ENCODE data around the gene ACTN4.

DNA sequence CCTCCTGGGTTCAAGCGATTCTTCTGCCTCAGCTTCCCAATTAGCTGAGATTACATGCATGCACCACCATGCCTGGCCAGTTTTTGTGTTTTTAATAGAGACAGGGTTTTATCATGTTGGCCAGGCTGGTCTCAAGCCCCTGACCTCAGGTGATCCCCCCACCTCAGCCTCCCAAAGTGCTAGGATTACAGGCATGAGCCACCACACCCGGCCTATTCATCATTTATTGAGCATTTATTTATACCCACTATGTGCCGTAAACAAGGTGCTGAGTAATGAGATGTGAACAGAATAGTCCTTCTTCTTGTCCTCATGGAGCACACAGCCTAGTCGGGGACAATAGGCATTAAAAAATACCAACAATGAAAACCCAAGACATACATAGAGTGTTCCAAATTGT, 25.6 kb downstream of the ACTN4 start:
- TF ChIP-seq, protein P1, sequence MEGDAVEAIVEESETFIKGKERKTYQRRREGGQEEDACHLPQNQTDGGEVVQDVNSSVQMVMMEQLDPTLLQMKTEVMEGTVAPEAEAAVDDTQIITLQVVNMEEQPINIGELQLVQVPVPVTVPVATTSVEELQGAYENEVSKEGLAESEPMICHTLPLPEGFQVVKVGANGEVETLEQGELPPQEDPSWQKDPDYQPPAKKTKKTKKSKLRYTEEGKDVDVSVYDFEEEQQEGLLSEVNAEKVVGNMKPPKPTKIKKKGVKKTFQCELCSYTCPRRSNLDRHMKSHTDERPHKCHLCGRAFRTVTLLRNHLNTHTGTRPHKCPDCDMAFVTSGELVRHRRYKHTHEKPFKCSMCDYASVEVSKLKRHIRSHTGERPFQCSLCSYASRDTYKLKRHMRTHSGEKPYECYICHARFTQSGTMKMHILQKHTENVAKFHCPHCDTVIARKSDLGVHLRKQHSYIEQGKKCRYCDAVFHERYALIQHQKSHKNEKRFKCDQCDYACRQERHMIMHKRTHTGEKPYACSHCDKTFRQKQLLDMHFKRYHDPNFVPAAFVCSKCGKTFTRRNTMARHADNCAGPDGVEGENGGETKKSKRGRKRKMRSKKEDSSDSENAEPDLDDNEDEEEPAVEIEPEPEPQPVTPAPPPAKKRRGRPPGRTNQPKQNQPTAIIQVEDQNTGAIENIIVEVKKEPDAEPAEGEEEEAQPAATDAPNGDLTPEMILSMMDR (conservative IDR thresholded peaks at IDR 0.05 in 1 of 2, IDR thresholded peaks at IDR 0.05 in 1 of 2; ENCODE audit: extremely low read depth in 1 of 2, insufficient read depth in 1 of 2, low read depth in 1 of 2, low read length in 2 of 2): no peak
- TF ChIP-seq EZH2 (IDR thresholded peaks at IDR 0.05; ENCODE audit: borderline replicate concordance, low read length): no peak

Data from mammary epithelial cell (primary cell).